B cell (primary cell): Measurements from ENCODE around the gene MYO10. TPM values are rescaled to one million over a fixed set of nuclear protein-coding genes. Genes with fewer than 3 reads are reported as not detected.
"Not testable (repeated sequence)": the region's sequence is repeated elsewhere in the genome, so short reads cannot be mapped to it uniquely, and the experiment has no call there.

Experiments used
- ATAC-seq: fragments of 200-7000 bp; cut with Tn5 transposase; one replicate; pipeline ENCODE4 v1.10.0; 2021; ENCODE audit warnings: low read depth, mild to moderate bottlenecking, moderate number of reproducible peaks, moderate library complexity
- CTCF ChIA-PET: fragments of 350-600 bp; sonication (Branson Sonifier 250); formaldehyde crosslinking; loops from one replicate; lab custom pipeline; 2021; ENCODE audit warnings: antibody characterized with exemption, inconsistent platforms; lab: Charles Lee
- POLR2A ChIA-PET: fragments of 350-600 bp; sonication (Branson Sonifier 250); formaldehyde crosslinking; loops from one replicate; lab custom pipeline; 2021; ENCODE audit warnings: antibody characterized with exemption; lab: Charles Lee
- DNase-seq: peaks from one replicate; pipeline ENCODE4 v3.0.0; 2013
- H2AFZ ChIP-seq: 2 replicates; pipeline ENCODE4 v1.6.1; 2012; ENCODE audit warnings: mild to moderate bottlenecking, low read depth, low read length; ENCODE audit not compliant: insufficient read depth, poor library complexity, severe bottlenecking
- H3K27ac ChIP-seq, 2 donors: 1 replicate in 1 of 2; 2 replicates in 1 of 2; pipeline ENCODE4 v1.5.1; 2012 to 2013; ENCODE audit warnings: low read length in 2 of 2, mild to moderate bottlenecking in 2 of 2, moderate library complexity in 1 of 2
- H3K27me3 ChIP-seq, 4 experiments: fragments of 200-600 bp in 1 of 4; sonication (generic) in 1 of 4; replicated peaks in 1 of 4; 1 replicate in 2 of 4; 2 replicates in 2 of 4; pipeline versions ENCODE4 v1.6.1 to v1.7.0; 2013 to 2016; ENCODE audit warnings: low read length in 3 of 4, mild to moderate bottlenecking in 2 of 4, mixed read lengths in 1 of 4, moderate library complexity in 1 of 4; ENCODE audit not compliant: insufficient read depth in 4 of 4, control insufficient read depth in 3 of 4; ENCODE audit errors: control extremely low read depth in 1 of 4
- H3K36me3 ChIP-seq, 2 experiments: replicated peaks in 1 of 2; 1 replicate in 1 of 2; 2 replicates in 1 of 2; pipeline versions ENCODE4 v1.6.1 to v1.7.1; 2013; ENCODE audit warnings: low read length in 1 of 2; ENCODE audit not compliant: insufficient read depth in 2 of 2, control insufficient read depth in 1 of 2; ENCODE audit errors: control extremely low read depth in 1 of 2, extremely low read depth in 1 of 2
- H3K4me1 ChIP-seq, 2 donors: fragments of 200-600 bp in 1 of 2; sonication (generic) in 1 of 2; 1 replicate in 1 of 2; 2 replicates in 1 of 2; pipeline versions ENCODE4 v1.5.1 to v1.6.1; 2013 to 2017; ENCODE audit warnings: low read length in 2 of 2; ENCODE audit not compliant: control insufficient read depth in 2 of 2, insufficient read depth in 2 of 2
- H3K4me2 ChIP-seq: replicated peaks from 2 replicates; pipeline ENCODE3; 2012; ENCODE audit warnings: mild to moderate bottlenecking, low read depth, low read length; ENCODE audit not compliant: poor library complexity, severe bottlenecking
- H3K4me3 ChIP-seq, 5 experiments: fragments of 200-600 bp in 1 of 5; sonication (generic) in 1 of 5; 1 replicate in 3 of 5; 2 replicates in 2 of 5; pipeline versions ENCODE4 v1.5.1 to v1.7.0; 2011 to 2016; ENCODE audit warnings: low read length in 4 of 5, mild to moderate bottlenecking in 4 of 5, low read depth in 2 of 5, control low read depth in 1 of 5, moderate library complexity in 1 of 5; ENCODE audit not compliant: insufficient read depth in 1 of 5; ENCODE audit errors: control extremely low read depth in 1 of 5, extremely low read depth in 1 of 5
- H3K79me2 ChIP-seq: fragments of 200-600 bp; sonication (generic); one replicate; pipeline ENCODE4 v1.6.0; 2016; ENCODE audit warnings: low read length; ENCODE audit not compliant: control insufficient read depth, insufficient read depth
- H3K9ac ChIP-seq: fragments of 200-600 bp; sonication (generic); 2 replicates; pipeline ENCODE4 v1.6.1; 2017; ENCODE audit warnings: mild to moderate bottlenecking, low read length, moderate library complexity
- H3K9me3 ChIP-seq, 3 donors: one replicate each; pipeline versions ENCODE4 v1.6.1 to v1.7.1; 2013; ENCODE audit warnings: low read length in 2 of 3; ENCODE audit not compliant: control insufficient read depth in 2 of 3, insufficient read depth in 1 of 3; ENCODE audit errors: control extremely low read depth in 1 of 3
- H4K20me1 ChIP-seq: 2 replicates; pipeline ENCODE4 v1.6.0; 2012; ENCODE audit warnings: mild to moderate bottlenecking, low read length; ENCODE audit not compliant: insufficient read depth, control insufficient read depth, poor library complexity, severe bottlenecking
- H3K27ac Mint-ChIP-seq: one replicate; pipeline ENCODE4 v1.8.0; 2021; ENCODE audit warnings: mixed read lengths
- H3K27me3 Mint-ChIP-seq: one replicate; pipeline ENCODE4 v1.8.0; 2021; ENCODE audit warnings: mixed read lengths
- H3K4me1 Mint-ChIP-seq: one replicate; pipeline ENCODE4 v1.8.0; 2021; ENCODE audit warnings: mixed read lengths
- H3K4me3 Mint-ChIP-seq: one replicate; pipeline ENCODE4 v1.8.0; 2021; ENCODE audit warnings: mixed read lengths
- H3K9me3 Mint-ChIP-seq: one replicate; pipeline ENCODE4 v1.8.0; 2022; ENCODE audit warnings: mixed read lengths; ENCODE audit not compliant: insufficient read depth
- CTCF ChIP-seq: fragments of 200-600 bp; IDR thresholded peaks from one replicate; pipeline ENCODE4 v1.8.0; 2022; ENCODE audit warnings: antibody characterized with exemption, mild to moderate bottlenecking
- EZH2 ChIP-seq: IDR thresholded peaks from 2 replicates; pipeline ENCODE4 v1.6.1; 2012; ENCODE audit warnings: borderline replicate concordance, low read depth, mild to moderate bottlenecking, moderate library complexity, low read length; ENCODE audit not compliant: insufficient read depth, poor library complexity, severe bottlenecking
- WGBS: methylation state at CpG from one replicate; pipeline ENCODE4 v1.1.5; 2013; ENCODE audit warnings: missing lambda C conversion rate; ENCODE audit not compliant: insufficient coverage; 5-methylcytosine and 5-hydroxymethylcytosine counted together
- intact Hi-C: fragments of 100-400 bp; cut with micrococcal nuclease; formaldehyde crosslinking; loops from one replicate; pipeline ENCODE4 v1.10.0; 2022
- polyA minus RNA-seq: library from RNA; depleted of rRNA, polyadenylated mRNA; stranded (reverse); fragments of >200 nt; gene quantifications from 2 replicates; pipeline ENCODE4 v1.2.3, GENCODE V29; 2012
- polyA plus RNA-seq: library from polyadenylated mRNA; depleted of rRNA; stranded (reverse); fragments of >200 nt; gene quantifications from 2 replicates; pipeline ENCODE4 v1.2.3, GENCODE V29; 2012
- total RNA-seq, 2 donors: library from RNA; stranded (reverse); fragments of 120-200 nt in 1 of 2; gene quantifications; 1 replicate in 1 of 2; 2 replicates in 1 of 2; pipeline versions ENCODE4 v1.2.3 to v1.2.4, GENCODE V29; 2013 to 2022

MYO10 gene
- not detected in 2 replicates for total RNA-seq
- total RNA-seq (2013) = 0.56 TPM
- polyA plus RNA-seq = 0.09 and 0.10 TPM in 2 replicates
- polyA minus RNA-seq = 0.17 and 0.21 TPM in 2 replicates

DNA sequence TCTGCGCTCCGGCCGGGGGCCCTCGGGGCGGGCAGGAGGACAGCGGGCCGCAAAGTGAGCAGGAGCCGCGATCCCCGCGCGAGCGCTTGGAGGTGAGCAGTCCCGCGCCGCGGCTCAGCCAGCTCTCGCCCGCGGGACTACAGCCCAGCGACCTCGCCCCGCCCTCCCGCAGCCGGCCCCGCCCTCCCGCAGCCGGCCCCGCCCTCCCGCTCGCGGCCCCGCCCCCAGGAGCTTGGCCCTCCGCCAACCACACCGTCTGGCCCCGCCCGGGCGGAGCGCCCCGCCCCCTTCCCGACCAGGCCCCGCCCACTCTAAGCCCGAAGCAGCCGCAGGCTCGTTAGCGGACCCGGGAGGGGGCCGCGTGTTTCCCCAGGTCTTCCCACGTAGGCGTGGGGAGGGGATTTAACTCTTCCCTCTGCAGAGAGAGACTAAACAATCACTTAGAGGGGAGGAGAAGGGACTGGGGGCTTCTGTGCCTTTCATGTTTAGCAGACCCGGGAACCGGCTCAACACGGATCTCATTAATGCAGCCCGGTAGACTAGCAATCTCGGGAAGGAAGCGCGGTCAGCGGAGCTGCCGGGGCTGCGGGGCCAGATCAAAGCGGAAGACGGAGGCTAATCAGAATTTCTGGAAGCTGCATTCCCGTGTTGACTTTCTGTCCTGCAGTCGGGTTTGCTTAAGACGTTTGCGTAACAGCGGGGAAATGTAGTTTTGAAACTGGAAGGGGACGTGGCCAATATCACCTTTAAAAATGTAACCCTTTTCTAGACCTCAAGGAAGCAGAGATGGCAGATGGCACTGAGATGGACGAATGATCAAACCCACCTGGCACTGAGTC lies at the start of gene MYO10:
Gene MYO10, minus strand, starts transcription at position 139 of the 839 bp plus-strand sequence. CDS start 480 bp downstream, outside the sequence.
- peak within 1 kb of the TSS; percentile 87 for H3K4me2 ChIP-seq
- H3K4me3 ChIP-seq = peak within 1 kb of the TSS; percentile 36 to 66 (median 50)
- H3K9me3 ChIP-seq = peaks cover 0 to 23% (median 0%) of the 10 kb centered on the region in 3 donors
- DNase-seq (no peak), ATAC-seq (peak; percentile 75)
- no peak within 1 kb of the TSS for H3K27ac ChIP-seq
- Mint-ChIP-seq H3K4me3 (peak within 1 kb of the TSS; percentile 89), H3K9me3 (no peaks in the 10 kb centered on the region), H3K4me1 (peaks cover 20% of the 10 kb centered on the region), H3K27me3 (peaks cover 66% of the 10 kb centered on the region), H3K27ac (no peak within 1 kb of the TSS)
- TF ChIP-seq EZH2 = no peak
- TF ChIP-seq CTCF = no peak
- intact Hi-C loops = no loop called here
- ChIA-PET CTCF (no interaction called here), POLR2A (no interaction called here)
- no peaks in the 10 kb centered on the region for H3K79me2 ChIP-seq
- H3K27me3 ChIP-seq = peaks cover 0 to 44% (median 33%) of the 10 kb centered on the region in 4 experiments
- peaks cover 19 to 25% of the 10 kb centered on the region in 2 donors for H3K4me1 ChIP-seq
- peak within 1 kb of the TSS; percentile 80 for H2AFZ ChIP-seq
- peak within 1 kb of the TSS; percentile 65 for H3K9ac ChIP-seq
- H3K36me3 ChIP-seq = no peaks in the 10 kb centered on the region
- no peaks in the 10 kb centered on the region for H4K20me1 ChIP-seq
- 2% methylated on average over 54 of the region's 70 CpGs for WGBS

- H4K20me1 ChIP-seq, H3K9me3 ChIP-seq, ATAC-seq, intact Hi-C loops, H3K9ac ChIP-seq, H3K4me1 ChIP-seq, H3K36me3 ChIP-seq, H3K4me1 Mint-ChIP-seq, H3K79me2 ChIP-seq, H3K27ac Mint-ChIP-seq, H3K27me3 Mint-ChIP-seq, H2AFZ ChIP-seq, H3K9me3 Mint-ChIP-seq, CTCF ChIA-PET, DNase-seq, H3K27me3 ChIP-seq, H3K4me3 Mint-ChIP-seq, H3K4me2 ChIP-seq, H3K4me3 ChIP-seq, H3K27ac ChIP-seq, POLR2A ChIA-PET: not testable (repeated sequence)
- WGBS = 99% methylated on average over 7 of the region's 7 CpGs
Observed at GRCh38 chr5:16985304-16985703, 49.2 kb upstream of the MYO10 start.
